ENCODE measurements around the gene TNP1. TPM values are rescaled to one million over a fixed set of nuclear protein-coding genes. Genes with fewer than 3 reads are reported as not detected.

The TNP1 gene
- total RNA-seq, 4 donors from 2014 or later = not detected

GRCh38 chr2:216833061-216833460 lies 26.8 kb downstream of the TNP1 start:
- no peak overlapping the region for H3K27ac ChIP-seq
- no peaks in the 10 kb centered on the region for H3K9me3 ChIP-seq
- no peaks in the 10 kb centered on the region for H3K36me3 ChIP-seq
- WGBS, 2 donors (ENCODE audit: low coverage in 1 of 2) = 58% methylated on average over 4 of the region's 4 CpGs; no CpG with 5 or more reads in 1 of the 2 donors
- H3K4me1 ChIP-seq = peaks cover 0 to 12% (median 8%) of the 10 kb centered on the region in 4 donors
- TF ChIP-seq, protein P1, sequence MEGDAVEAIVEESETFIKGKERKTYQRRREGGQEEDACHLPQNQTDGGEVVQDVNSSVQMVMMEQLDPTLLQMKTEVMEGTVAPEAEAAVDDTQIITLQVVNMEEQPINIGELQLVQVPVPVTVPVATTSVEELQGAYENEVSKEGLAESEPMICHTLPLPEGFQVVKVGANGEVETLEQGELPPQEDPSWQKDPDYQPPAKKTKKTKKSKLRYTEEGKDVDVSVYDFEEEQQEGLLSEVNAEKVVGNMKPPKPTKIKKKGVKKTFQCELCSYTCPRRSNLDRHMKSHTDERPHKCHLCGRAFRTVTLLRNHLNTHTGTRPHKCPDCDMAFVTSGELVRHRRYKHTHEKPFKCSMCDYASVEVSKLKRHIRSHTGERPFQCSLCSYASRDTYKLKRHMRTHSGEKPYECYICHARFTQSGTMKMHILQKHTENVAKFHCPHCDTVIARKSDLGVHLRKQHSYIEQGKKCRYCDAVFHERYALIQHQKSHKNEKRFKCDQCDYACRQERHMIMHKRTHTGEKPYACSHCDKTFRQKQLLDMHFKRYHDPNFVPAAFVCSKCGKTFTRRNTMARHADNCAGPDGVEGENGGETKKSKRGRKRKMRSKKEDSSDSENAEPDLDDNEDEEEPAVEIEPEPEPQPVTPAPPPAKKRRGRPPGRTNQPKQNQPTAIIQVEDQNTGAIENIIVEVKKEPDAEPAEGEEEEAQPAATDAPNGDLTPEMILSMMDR (IDR thresholded peaks at IDR 0.05) = no peak
- no peak for TF ChIP-seq POLR2AphosphoS5 (IDR thresholded peaks at IDR 0.05)
- no peak for TF ChIP-seq EP300 (IDR thresholded peaks at IDR 0.05; ENCODE audit: low read depth)
- no peak for TF ChIP-seq POLR2A (IDR thresholded peaks at IDR 0.05)
- no peak overlapping the region for H3K4me3 ChIP-seq
- intact Hi-C loops (cut with DNase I; ENCODE audit: low total_unique reads) (no loop called here), in situ Hi-C loops (cut with MboI; ENCODE audit: low pct_ligation_motif_present in 1 of 4, low pct_unique_long_range_greater_than_20kb in 1 of 4, low sequenced_read_pairs in 3 of 4) (no loop called here)
- no peak for DNase-seq
- H3K27me3 ChIP-seq = no peaks in the 10 kb centered on the region

- WGBS, 2 donors (ENCODE audit: low coverage in 1 of 2) = 56% methylated on average over 1 of the region's 1 CpG; no CpG with 5 or more reads in 1 of the 2 donors
- in situ Hi-C loops (cut with MboI; ENCODE audit: low pct_ligation_motif_present in 1 of 4, low pct_unique_long_range_greater_than_20kb in 1 of 4, low sequenced_read_pairs in 3 of 4) = no loop called here
- intact Hi-C loops (cut with DNase I; ENCODE audit: low total_unique reads) = no loop called here
- no peak for DNase-seq
- no peak overlapping the region for H3K4me3 ChIP-seq
- no peaks in the 10 kb centered on the region for H3K36me3 ChIP-seq
- H3K27ac ChIP-seq = no peak overlapping the region
- TF ChIP-seq POLR2A (IDR thresholded peaks at IDR 0.05) (no peak), EP300 (IDR thresholded peaks at IDR 0.05; ENCODE audit: low read depth) (no peak), POLR2AphosphoS5 (IDR thresholded peaks at IDR 0.05) (no peak)
- TF ChIP-seq, protein P1 (IDR thresholded peaks at IDR 0.05) = no peak
- H3K4me1 ChIP-seq = peaks cover 0 to 12% (median 8%) of the 10 kb centered on the region in 4 donors
- no peaks in the 10 kb centered on the region for H3K27me3 ChIP-seq
- no peaks in the 10 kb centered on the region for H3K9me3 ChIP-seq
Observed at GRCh38 chr2:216830346-216830745, 29.5 kb downstream of the TNP1 start.

- intact Hi-C loops (cut with DNase I; ENCODE audit: low total_unique reads) (no loop called here), in situ Hi-C loops (cut with MboI; ENCODE audit: low pct_ligation_motif_present in 1 of 4, low pct_unique_long_range_greater_than_20kb in 1 of 4, low sequenced_read_pairs in 3 of 4) (no loop called here)
- DNase-seq = peak; percentile 55
- H3K4me3 ChIP-seq = no peak overlapping the region
- 36 to 50% methylated on average over 2 to 4 of the region's 4 CpGs for WGBS, 2 donors (ENCODE audit: low coverage in 1 of 2)
- TF ChIP-seq POLR2A (IDR thresholded peaks at IDR 0.05) = no peak
- TF ChIP-seq POLR2AphosphoS5 (IDR thresholded peaks at IDR 0.05) = peak in 1 of 3 donors; percentile 20
- H3K4me1 ChIP-seq = peaks cover 0 to 12% (median 8%) of the 10 kb centered on the region in 4 donors
- H3K36me3 ChIP-seq = no peaks in the 10 kb centered on the region
- no peaks in the 10 kb centered on the region for H3K27me3 ChIP-seq
- H3K27ac ChIP-seq = no peak overlapping the region
- H3K9me3 ChIP-seq = no peaks in the 10 kb centered on the region
Observed at GRCh38 chr2:216829533-216829932, 30.3 kb downstream of the TNP1 start.

- in situ Hi-C loops (cut with MboI; ENCODE audit: low pct_ligation_motif_present in 1 of 4, low pct_unique_long_range_greater_than_20kb in 1 of 4, low sequenced_read_pairs in 3 of 4) (no loop called here), intact Hi-C loops (cut with DNase I; ENCODE audit: low total_unique reads) (no loop called here)
- Histone ChIP-seq H3K4me1 (peaks cover 0 to 12% (median 8%) of the 10 kb centered on the region in 4 donors), H3K4me3 (no peak overlapping the region), H3K27me3 (no peaks in the 10 kb centered on the region), H3K9me3 (no peaks in the 10 kb centered on the region), H3K27ac (peak overlapping the region in 3 of 4 donors; percentile 43 to 54 (median 44)), H3K36me3 (no peaks in the 10 kb centered on the region)
- 49 to 59% methylated on average over 3 to 6 of the region's 6 CpGs for WGBS, 2 donors (ENCODE audit: low coverage in 1 of 2)
- DNase-seq = no peak
- TF ChIP-seq, protein P1 (IDR thresholded peaks at IDR 0.05) = no peak
- TF ChIP-seq POLR2A (IDR thresholded peaks at IDR 0.05) = no peak
- no peak for TF ChIP-seq POLR2AphosphoS5 (IDR thresholded peaks at IDR 0.05)
- TF ChIP-seq EP300 (IDR thresholded peaks at IDR 0.05; ENCODE audit: low read depth) = no peak
Observed at GRCh38 chr2:216827073-216827720, 32.7 kb downstream of the TNP1 start.
